Bronchial epithelial cell (primary cell): ENCODE results near the gene IRF2. TPM values are rescaled to one million over a fixed set of nuclear protein-coding genes. Genes with fewer than 3 reads are reported as not detected.

Source experiments
- DNase-seq: peaks from one replicate; pipeline ENCODE4 v3.0.0-alpha.2; 2010; ENCODE audit warnings: low read depth
- FAIRE-seq: peaks from 2 replicates; lab custom pipeline; 2011; peaks lifted over from hg19 to GRCh38; lab: Jason Lieb, UNC
- H3K27me3 ChIP-seq: 2 replicates; pipeline ENCODE4 v1.5.1; 2011; ENCODE audit warnings: low read length; ENCODE audit not compliant: control insufficient read depth, insufficient read depth
- H3K36me3 ChIP-seq: 2 replicates; pipeline ENCODE4 v1.5.1; 2011; ENCODE audit warnings: low read length; ENCODE audit not compliant: control insufficient read depth, insufficient read depth
- H3K4me3 ChIP-seq: 2 replicates; pipeline ENCODE4 v1.5.1; 2011; ENCODE audit warnings: mild to moderate bottlenecking, low read depth, low read length, control low read depth
- total RNA-seq: library from RNA; depleted of rRNA; stranded (reverse); fragments of >200 nt; gene quantifications from 2 replicates; pipeline ENCODE4 v1.2.1, GENCODE V29; 2014
- TF ChIP-seq, protein P1 (sequence below): IDR thresholded peaks from 2 replicates; pipeline ENCODE4 v1.5.1; 2011; ENCODE audit warnings: mild to moderate bottlenecking, moderate library complexity, low read length, control low read depth, inconsistent platforms; ENCODE audit not compliant: insufficient read depth, severe bottlenecking

IRF2 gene
- total RNA-seq, 1 donor from 2014 or later = 16.1 TPM

DNA sequence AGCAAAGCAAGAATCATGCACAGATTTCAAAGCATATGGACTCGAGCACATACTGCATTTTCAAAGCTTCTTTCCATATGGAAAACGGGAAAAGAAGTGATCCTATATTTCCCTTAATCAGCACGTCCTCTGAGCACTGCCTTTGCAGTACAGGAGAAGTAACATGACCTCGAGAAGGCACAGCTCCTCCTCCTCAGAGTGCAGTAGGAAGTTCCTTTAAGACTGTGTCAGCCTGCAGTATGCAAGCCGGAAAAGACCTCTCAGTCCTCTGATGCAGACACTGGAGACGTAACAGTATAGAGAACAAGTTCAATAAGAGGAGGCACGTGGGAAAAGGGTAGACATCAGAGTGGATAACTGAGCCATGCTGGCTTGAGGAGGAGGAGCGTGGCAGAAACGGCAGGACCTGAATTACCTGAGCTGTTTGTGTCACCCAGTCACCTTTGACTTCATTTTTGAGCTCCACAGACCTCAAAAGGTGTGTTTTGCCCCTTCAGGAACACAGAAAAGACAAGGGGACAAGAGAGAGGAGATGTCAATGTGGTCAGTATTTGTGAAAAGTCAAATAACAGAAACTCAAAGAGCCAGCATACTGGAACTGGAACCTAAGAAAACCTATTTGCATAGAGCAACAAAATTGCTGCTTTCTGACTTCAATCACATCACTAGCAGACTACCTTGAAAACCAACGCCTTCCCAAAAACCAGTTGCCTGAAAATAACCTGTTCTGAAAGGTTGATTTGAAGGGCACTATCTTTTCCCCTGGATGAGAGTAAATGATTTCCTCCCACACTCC, 20.8 kb downstream of the IRF2 start:
- H3K36me3 ChIP-seq = no peaks in the 10 kb centered on the region
- TF ChIP-seq, protein P1, sequence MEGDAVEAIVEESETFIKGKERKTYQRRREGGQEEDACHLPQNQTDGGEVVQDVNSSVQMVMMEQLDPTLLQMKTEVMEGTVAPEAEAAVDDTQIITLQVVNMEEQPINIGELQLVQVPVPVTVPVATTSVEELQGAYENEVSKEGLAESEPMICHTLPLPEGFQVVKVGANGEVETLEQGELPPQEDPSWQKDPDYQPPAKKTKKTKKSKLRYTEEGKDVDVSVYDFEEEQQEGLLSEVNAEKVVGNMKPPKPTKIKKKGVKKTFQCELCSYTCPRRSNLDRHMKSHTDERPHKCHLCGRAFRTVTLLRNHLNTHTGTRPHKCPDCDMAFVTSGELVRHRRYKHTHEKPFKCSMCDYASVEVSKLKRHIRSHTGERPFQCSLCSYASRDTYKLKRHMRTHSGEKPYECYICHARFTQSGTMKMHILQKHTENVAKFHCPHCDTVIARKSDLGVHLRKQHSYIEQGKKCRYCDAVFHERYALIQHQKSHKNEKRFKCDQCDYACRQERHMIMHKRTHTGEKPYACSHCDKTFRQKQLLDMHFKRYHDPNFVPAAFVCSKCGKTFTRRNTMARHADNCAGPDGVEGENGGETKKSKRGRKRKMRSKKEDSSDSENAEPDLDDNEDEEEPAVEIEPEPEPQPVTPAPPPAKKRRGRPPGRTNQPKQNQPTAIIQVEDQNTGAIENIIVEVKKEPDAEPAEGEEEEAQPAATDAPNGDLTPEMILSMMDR = no peak
- H3K27me3 ChIP-seq = no peaks in the 10 kb centered on the region
- H3K4me3 ChIP-seq = no peak overlapping the region
- FAIRE-seq (no peak), DNase-seq (peak; percentile 79)

DNA sequence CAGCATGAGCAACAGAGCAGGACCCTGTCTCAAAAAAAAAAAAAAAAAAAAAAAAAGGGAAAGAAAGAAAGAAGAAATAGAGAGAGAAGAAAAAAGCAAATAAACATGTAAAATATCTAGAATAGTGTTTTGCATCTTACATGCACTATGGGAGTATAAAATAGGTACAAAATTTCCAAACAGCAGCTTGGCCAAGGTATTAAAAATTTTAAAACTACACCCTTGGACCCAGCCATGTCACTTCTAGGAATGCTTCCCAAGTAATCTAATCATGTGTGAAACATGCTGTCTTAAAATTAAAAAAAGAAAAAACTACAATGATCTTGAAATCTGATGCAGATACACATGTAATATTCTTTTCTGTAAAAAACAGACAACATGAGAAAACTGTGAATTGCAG, 21.6 kb downstream of the IRF2 start:
- H3K4me3 ChIP-seq = no peak overlapping the region

DNA sequence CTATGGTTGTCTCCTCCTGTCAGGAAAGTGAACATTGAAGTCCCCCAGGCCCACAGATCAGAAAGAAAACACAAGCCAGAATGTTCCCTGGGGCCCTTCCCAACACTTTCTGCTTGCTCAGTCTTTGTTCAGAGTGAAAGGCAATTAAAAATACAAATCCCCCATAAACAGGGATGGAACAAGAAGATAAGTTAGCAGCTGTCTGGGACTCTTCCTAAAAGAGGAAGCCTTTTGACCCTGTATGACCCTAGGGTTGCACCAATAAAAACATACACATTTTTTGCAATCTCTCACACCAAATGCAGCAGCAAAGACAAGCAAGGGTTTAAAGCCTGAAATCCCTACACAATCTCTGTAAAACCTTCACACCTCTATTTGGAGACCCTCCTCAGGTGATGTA, 22.6 kb downstream of the IRF2 start:
- FAIRE-seq (no peak), DNase-seq (no peak)
- TF ChIP-seq, protein P1 = no peak
- Histone ChIP-seq H3K27me3 (no peaks in the 10 kb centered on the region), H3K36me3 (no peaks in the 10 kb centered on the region), H3K4me3 (no peak overlapping the region)

More for the DNA sequence above, 21.6 kb downstream of the IRF2 start:
- no peaks in the 10 kb centered on the region for H3K27me3 ChIP-seq
- H3K36me3 ChIP-seq = no peaks in the 10 kb centered on the region
- TF ChIP-seq, protein P1 = no peak
- DNase-seq (no peak), FAIRE-seq (no peak)

DNA sequence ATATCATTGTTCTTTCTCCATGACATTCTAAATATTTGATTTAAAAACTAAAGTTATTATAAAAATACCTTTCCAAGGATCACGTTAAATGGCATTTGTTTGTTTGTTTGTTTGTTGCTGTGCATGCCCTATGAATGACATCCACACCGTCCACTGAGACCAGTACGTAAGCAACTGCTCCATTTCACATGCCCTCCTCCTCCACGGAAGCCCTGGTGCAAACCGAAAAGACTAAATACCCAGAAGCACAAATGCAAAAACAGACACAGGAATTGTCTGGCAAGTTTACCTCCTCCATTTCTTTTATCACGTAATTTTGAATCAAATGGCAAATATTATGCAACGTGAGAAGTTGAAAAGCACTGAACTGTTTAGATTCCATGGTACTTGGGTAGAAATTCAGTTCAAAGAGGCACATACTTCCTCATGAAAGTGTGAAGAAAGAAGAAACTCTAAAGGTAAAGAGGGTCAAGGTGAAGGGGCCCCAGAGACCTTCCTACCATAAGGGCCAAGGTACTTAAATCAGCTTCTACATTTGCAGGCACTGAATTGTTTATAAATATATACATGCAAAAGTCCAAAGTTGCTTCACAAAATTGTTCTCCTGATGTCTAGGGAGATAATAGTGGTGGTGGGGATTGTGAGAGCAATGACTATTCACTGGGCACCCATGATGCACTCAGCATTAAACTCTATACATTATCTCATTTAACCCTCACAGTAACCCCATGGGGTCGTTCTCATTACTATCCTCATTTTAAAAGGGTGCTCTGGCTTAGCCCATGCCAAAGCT, 23.4 kb downstream of the IRF2 start:
- TF ChIP-seq, protein P1 = no peak
- no peak for FAIRE-seq
- Histone ChIP-seq H3K36me3 (no peaks in the 10 kb centered on the region), H3K4me3 (no peak overlapping the region), H3K27me3 (no peaks in the 10 kb centered on the region)
- no peak for DNase-seq

DNA sequence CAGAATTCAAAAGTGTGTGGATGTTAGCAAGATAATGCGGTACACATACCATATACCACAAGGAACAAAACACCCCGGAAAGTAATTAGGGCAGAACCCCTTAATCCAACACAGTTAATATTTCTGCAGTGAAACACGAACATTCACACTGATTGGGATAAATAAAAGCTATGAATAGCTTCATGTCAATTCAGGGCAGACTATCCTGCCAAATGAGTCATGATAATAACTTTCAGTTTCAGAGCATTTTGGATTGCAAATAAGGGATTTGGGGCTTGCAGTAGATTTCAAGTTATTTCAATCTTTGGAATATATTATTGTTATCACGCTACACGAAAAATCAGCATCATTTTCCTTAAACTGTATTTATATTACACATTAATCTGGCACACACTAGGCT, 24.3 kb downstream of the IRF2 start:
- no peaks in the 10 kb centered on the region for H3K27me3 ChIP-seq
- H3K36me3 ChIP-seq = no peaks in the 10 kb centered on the region
- DNase-seq = peak; percentile 64
- no peak for FAIRE-seq
- no peak overlapping the region for H3K4me3 ChIP-seq
- TF ChIP-seq, protein P1 = no peak
